Endodermal cell (in vitro differentiated cells): ENCODE measurements around the gene TAS2R60. TPM values are rescaled to one million over a fixed set of nuclear protein-coding genes. Genes with fewer than 3 reads are reported as not detected.

Source experiments
- DNase-seq: peaks from one replicate; pipeline ENCODE4 v3.0.0-alpha.2; 2017
- H3K27ac ChIP-seq: 2 replicates; pipeline ENCODE4 v1.5.1; 2013; ENCODE audit warnings: mild to moderate bottlenecking, low read depth, low read length, moderate library complexity
- H3K27me3 ChIP-seq: 2 replicates; pipeline ENCODE4 v1.6.1; 2013; ENCODE audit warnings: mild to moderate bottlenecking, low read length, moderate library complexity; ENCODE audit not compliant: insufficient read depth, control insufficient read depth, poor library complexity, severe bottlenecking
- H3K36me3 ChIP-seq: 2 replicates; pipeline ENCODE4 v1.7.0; 2013; ENCODE audit warnings: mild to moderate bottlenecking, low read length, moderate library complexity; ENCODE audit not compliant: control insufficient read depth, insufficient read depth
- H3K4me1 ChIP-seq: one replicate; pipeline ENCODE4 v1.7.0; 2013; ENCODE audit warnings: low read length; ENCODE audit not compliant: control insufficient read depth, insufficient read depth
- H3K4me3 ChIP-seq: 2 replicates; pipeline ENCODE4 v1.5.1; 2013; ENCODE audit warnings: mild to moderate bottlenecking, low read length, moderate library complexity
- H3K9ac ChIP-seq: 2 replicates; pipeline ENCODE4 v1.6.1; 2013; ENCODE audit warnings: mild to moderate bottlenecking, low read length, moderate library complexity; ENCODE audit not compliant: poor library complexity, severe bottlenecking; ENCODE audit errors: extremely low read depth
- H3K9me3 ChIP-seq: 2 replicates; pipeline ENCODE4 v1.6.1; 2013; ENCODE audit warnings: mild to moderate bottlenecking, low read length, moderate library complexity; ENCODE audit not compliant: control insufficient read depth
- H3K27ac Mint-ChIP-seq: 2 replicates; pipeline ENCODE4 v1.8.0; 2020; ENCODE audit warnings: mixed read lengths
- H3K27me3 Mint-ChIP-seq: 2 replicates; pipeline ENCODE4 v1.8.0; 2021; ENCODE audit warnings: mild to moderate bottlenecking, mixed read lengths; ENCODE audit not compliant: insufficient read depth
- H3K36me3 Mint-ChIP-seq: 2 replicates; pipeline ENCODE4 v1.8.0; 2020; ENCODE audit warnings: low read depth, mixed read lengths
- H3K4me1 Mint-ChIP-seq: 2 replicates; pipeline ENCODE4 v1.8.0; 2020; ENCODE audit warnings: mixed read lengths
- H3K4me3 Mint-ChIP-seq: 2 replicates; pipeline ENCODE4 v1.8.0; 2020; ENCODE audit warnings: mild to moderate bottlenecking, moderate library complexity, mixed read lengths
- H3K9me3 Mint-ChIP-seq: 2 replicates; pipeline ENCODE4 v1.8.0; 2020; ENCODE audit warnings: mild to moderate bottlenecking, mixed read lengths
- CTCF ChIP-seq: fragments of 200-600 bp; sonication (generic); conservative IDR thresholded peaks from 2 replicates; pipeline ENCODE4 v1.5.0; 2021; ENCODE audit warnings: antibody characterized with exemption, mild to moderate bottlenecking
- WGBS, 2 experiments: methylation state at CpG; one replicate each; pipeline versions ENCODE4 v1.1.5 to v1.1.7; 2013; ENCODE audit warnings: missing lambda C conversion rate in 2 of 2, mixed read lengths in 1 of 2; ENCODE audit not compliant: insufficient coverage in 1 of 2, insufficient read length in 1 of 2; 5-methylcytosine and 5-hydroxymethylcytosine counted together
- total RNA-seq, 2 donors: library from RNA; stranded (reverse); fragmentation: NEBNext Ultra II Directional in 1 of 2; extraction: Animal tissue kit (Norgen Biotek cat#: 25700) in 1 of 2; gene quantifications; 2 replicates in 1 of 2; 3 replicates in 1 of 2; pipeline ENCODE4 v1.2.1, GENCODE V29; 2021

TAS2R60 gene
- total RNA-seq, 2 donors from 2014 or later = 0.37 TPM; not detected in 1

- H3K4me3 Mint-ChIP-seq = no peak overlapping the region
- Histone ChIP-seq H3K27me3 (no peaks in the 10 kb centered on the region), H3K9me3 (no peaks in the 10 kb centered on the region), H3K4me3 (no peak overlapping the region), H3K4me1 (no peaks in the 10 kb centered on the region), H3K36me3 (peaks cover 13% of the 10 kb centered on the region), H3K27ac (no peak overlapping the region), H3K9ac (no peak overlapping the region)
- no peaks in the 10 kb centered on the region for H3K4me1 Mint-ChIP-seq
- DNase-seq = no peak
- TF ChIP-seq CTCF = no peak
- WGBS, 2 experiments = 87 to 93% methylated on average over 7 to 16 of the region's 16 CpGs
- H3K9me3 Mint-ChIP-seq = no peaks in the 10 kb centered on the region
- H3K27ac Mint-ChIP-seq = peak overlapping the region; percentile 21
- peaks cover 73% of the 10 kb centered on the region for H3K36me3 Mint-ChIP-seq
- no peaks in the 10 kb centered on the region for H3K27me3 Mint-ChIP-seq
These were observed 45.3 kb upstream of the TAS2R60 start for GRCh38 chr7:143397710-143398530.

DNA sequence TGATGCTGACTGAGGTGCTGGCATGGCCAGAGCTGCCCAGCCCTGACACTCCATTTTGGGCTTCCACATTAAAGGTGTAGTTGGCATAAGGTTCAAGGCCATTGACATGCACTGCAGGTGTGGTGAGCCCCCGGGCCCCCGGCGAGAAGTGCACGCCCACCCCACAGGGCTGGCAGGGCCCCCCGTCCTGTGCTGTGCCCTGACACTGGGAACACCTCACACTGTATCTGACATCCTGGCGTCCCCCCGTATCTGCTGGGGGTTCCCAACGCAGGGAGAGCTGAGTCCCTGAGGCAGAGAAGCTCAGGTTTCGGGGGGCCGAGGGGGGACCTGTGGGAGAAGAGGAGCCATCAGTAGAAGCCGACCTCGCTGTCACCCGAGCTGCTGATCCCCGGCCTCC lies 44.6 kb upstream of the TAS2R60 start:
- no peak overlapping the region for H3K9ac ChIP-seq
- H3K4me1 Mint-ChIP-seq = no peaks in the 10 kb centered on the region
- no peaks in the 10 kb centered on the region for H3K9me3 Mint-ChIP-seq
- H3K36me3 ChIP-seq = peaks cover 8% of the 10 kb centered on the region
- H3K27me3 ChIP-seq = no peaks in the 10 kb centered on the region
- H3K4me3 Mint-ChIP-seq = no peak overlapping the region
- TF ChIP-seq CTCF = no peak
- no peak for DNase-seq
- no peaks in the 10 kb centered on the region for H3K9me3 ChIP-seq
- H3K27ac ChIP-seq = no peak overlapping the region
- 83 to 95% methylated on average over 1 to 14 of the region's 14 CpGs for WGBS, 2 experiments
- no peaks in the 10 kb centered on the region for H3K27me3 Mint-ChIP-seq
- H3K4me3 ChIP-seq = no peak overlapping the region
- no peak overlapping the region for H3K27ac Mint-ChIP-seq
- H3K4me1 ChIP-seq = no peaks in the 10 kb centered on the region
- peaks cover 72% of the 10 kb centered on the region for H3K36me3 Mint-ChIP-seq

GRCh38 chr7:143399151-143399550 lies 44.1 kb upstream of the TAS2R60 start:
- no peaks in the 10 kb centered on the region for H3K4me1 Mint-ChIP-seq
- no peaks in the 10 kb centered on the region for H3K4me1 ChIP-seq
- no peak overlapping the region for H3K4me3 ChIP-seq
- 93 to 95% methylated on average over 4 to 8 of the region's 8 CpGs for WGBS, 2 experiments
- DNase-seq = no peak
- no peaks in the 10 kb centered on the region for H3K27me3 Mint-ChIP-seq
- peaks cover 71% of the 10 kb centered on the region for H3K36me3 Mint-ChIP-seq
- no peak for TF ChIP-seq CTCF
- H3K36me3 ChIP-seq = peaks cover 8% of the 10 kb centered on the region
- H3K27me3 ChIP-seq = no peaks in the 10 kb centered on the region
- no peaks in the 10 kb centered on the region for H3K9me3 ChIP-seq
- H3K9me3 Mint-ChIP-seq = no peaks in the 10 kb centered on the region
- H3K27ac ChIP-seq = no peak overlapping the region
- H3K27ac Mint-ChIP-seq = no peak overlapping the region
- H3K9ac ChIP-seq = no peak overlapping the region
- H3K4me3 Mint-ChIP-seq = no peak overlapping the region
